ENCODE data around the gene AADAC.

Gene AADAC

DNA sequence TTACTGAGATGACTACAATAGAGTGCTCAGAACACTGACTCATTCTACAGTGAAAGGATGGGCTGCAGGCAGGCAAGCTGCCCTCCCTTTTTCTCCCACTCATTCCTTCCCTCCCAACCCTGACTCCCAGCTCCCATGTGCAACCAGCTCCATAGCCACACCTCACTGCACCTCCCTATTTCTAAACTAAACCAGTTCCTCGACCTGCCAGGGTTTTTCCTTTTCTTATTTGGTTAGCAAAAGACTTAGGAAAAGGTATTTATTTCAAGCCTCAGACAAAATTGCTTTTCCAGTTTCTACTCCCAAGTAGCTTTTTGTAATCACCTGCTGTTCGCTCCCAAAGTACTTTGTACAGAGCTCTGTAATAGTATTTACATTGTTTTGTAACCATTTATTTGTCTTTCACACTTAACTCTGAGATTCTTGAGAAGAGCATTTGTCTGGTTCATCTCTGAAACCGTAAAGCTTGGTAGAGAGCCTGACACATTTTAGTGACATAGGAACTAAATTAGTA is 2.2 kb downstream of the AADAC start:
- DNase-seq, result no peak
- H3K4me3 ChIP-seq, result no peak overlapping the region
- H3K27ac ChIP-seq, result no peak overlapping the region
- H3K36me3 ChIP-seq, result no peaks in the 10 kb centered on the region
- H3K27me3 ChIP-seq, result no peaks in the 10 kb centered on the region
- TF ChIP-seq, protein P1, sequence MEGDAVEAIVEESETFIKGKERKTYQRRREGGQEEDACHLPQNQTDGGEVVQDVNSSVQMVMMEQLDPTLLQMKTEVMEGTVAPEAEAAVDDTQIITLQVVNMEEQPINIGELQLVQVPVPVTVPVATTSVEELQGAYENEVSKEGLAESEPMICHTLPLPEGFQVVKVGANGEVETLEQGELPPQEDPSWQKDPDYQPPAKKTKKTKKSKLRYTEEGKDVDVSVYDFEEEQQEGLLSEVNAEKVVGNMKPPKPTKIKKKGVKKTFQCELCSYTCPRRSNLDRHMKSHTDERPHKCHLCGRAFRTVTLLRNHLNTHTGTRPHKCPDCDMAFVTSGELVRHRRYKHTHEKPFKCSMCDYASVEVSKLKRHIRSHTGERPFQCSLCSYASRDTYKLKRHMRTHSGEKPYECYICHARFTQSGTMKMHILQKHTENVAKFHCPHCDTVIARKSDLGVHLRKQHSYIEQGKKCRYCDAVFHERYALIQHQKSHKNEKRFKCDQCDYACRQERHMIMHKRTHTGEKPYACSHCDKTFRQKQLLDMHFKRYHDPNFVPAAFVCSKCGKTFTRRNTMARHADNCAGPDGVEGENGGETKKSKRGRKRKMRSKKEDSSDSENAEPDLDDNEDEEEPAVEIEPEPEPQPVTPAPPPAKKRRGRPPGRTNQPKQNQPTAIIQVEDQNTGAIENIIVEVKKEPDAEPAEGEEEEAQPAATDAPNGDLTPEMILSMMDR (IDR thresholded peaks at IDR 0.05), result no peak
- H3K9me3 ChIP-seq, result no peaks in the 10 kb centered on the region
- no peaks in the 10 kb centered on the region for H3K4me1 ChIP-seq
- intact Hi-C loops (cut with DNase I; ENCODE audit: low total_unique reads), result no loop called here

DNA sequence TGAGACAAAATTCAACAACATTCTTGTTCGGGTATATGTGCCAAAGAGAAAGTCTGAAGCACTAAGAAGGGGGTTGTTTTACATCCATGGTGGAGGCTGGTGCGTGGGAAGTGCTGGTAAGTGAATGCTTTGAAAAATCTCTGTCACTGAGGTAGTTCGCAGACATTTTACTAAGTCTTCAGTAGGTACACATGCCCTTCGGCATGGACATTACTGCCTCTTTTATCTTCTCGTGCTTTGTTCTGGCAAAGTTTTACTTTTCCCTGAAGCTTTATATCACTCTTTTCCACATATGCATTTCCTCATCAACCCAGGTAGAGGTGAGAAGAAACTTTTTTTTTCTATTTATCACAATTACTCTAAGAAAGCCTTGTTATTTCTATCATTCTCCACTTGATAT is 3.6 kb downstream of the AADAC start:
- no peak for DNase-seq
- H3K9me3 ChIP-seq, result no peaks in the 10 kb centered on the region
- H3K27me3 ChIP-seq, result no peaks in the 10 kb centered on the region
- H3K4me1 ChIP-seq, result no peaks in the 10 kb centered on the region
- no peaks in the 10 kb centered on the region for H3K36me3 ChIP-seq
- H3K4me3 ChIP-seq, result no peak overlapping the region
- TF ChIP-seq, protein P1 (IDR thresholded peaks at IDR 0.05), result no peak
- H3K27ac ChIP-seq, result no peak overlapping the region
- intact Hi-C loops (cut with DNase I; ENCODE audit: low total_unique reads), result no loop called here

DNA sequence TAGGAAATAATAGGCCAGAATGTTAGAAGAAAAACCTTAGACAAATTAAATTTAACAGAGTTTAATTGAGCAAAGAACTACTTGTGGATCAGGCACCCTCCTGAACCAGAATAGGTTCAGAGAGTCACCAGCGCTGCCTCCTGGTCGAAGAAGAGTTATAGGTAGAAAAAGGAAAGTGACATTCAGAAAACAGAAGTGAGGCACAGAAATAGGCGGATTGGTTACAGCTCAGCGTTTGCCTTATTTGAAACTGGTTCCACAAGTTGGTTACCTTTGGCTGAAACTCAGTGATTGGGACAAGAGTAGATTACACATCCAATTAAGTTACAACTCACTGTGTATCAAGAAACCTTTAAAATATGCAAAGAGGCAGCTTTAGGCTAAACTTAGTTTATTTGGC is 4.4 kb downstream of the AADAC start:
- intact Hi-C loops (cut with DNase I; ENCODE audit: low total_unique reads), result no loop called here
- DNase-seq, result no peak
- Histone ChIP-seq H3K36me3 (no peaks in the 10 kb centered on the region), H3K27me3 (no peaks in the 10 kb centered on the region), H3K4me3 (no peak overlapping the region), H3K9me3 (no peaks in the 10 kb centered on the region), H3K4me1 (no peaks in the 10 kb centered on the region), H3K27ac (no peak overlapping the region)
- TF ChIP-seq, protein P1 (IDR thresholded peaks at IDR 0.05), result no peak

DNA sequence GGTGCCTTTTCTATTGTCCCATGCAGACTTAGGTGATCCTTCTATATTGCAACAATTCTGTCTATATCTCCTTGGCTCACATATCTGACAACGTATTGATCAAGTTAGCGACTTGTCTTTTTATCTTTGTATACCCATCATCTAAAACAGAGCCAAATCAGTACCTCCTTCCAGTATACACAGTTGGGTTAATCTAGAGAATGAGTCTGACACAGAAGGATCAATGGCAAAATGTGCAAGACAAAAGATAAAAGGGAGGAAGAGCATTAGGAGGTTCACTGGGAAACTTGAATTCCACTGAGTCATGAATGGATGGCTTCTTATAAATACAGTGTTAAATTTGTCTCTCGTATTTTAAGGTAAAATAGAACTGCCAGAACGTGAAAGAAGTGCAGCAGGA is 6.0 kb downstream of the AADAC start:
- TF ChIP-seq, protein P1 (IDR thresholded peaks at IDR 0.05), result no peak
- no peak overlapping the region for H3K4me3 ChIP-seq
- intact Hi-C loops (cut with DNase I; ENCODE audit: low total_unique reads), result no loop called here
- no peaks in the 10 kb centered on the region for H3K9me3 ChIP-seq
- no peak overlapping the region for H3K27ac ChIP-seq
- H3K4me1 ChIP-seq, result no peaks in the 10 kb centered on the region
- H3K27me3 ChIP-seq, result no peaks in the 10 kb centered on the region
- no peaks in the 10 kb centered on the region for H3K36me3 ChIP-seq
- DNase-seq, result no peak

DNA sequence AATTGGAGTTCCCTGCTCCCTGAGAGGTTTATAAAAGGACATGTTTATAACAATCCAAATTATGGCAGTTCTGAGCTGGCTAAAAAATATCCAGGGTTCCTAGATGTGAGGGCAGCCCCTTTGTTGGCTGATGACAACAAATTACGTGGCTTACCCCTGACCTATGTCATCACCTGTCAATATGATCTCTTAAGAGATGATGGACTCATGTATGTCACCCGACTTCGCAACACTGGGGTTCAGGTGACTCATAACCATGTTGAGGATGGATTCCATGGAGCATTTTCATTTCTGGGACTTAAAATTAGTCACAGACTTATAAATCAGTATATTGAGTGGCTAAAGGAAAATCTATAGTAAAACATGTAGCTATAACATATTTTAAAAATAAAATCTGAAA is 13.9 kb downstream of the AADAC start:
- Histone ChIP-seq H3K4me3 (no peak overlapping the region), H3K27me3 (no peaks in the 10 kb centered on the region), H3K27ac (no peak overlapping the region), H3K9me3 (no peaks in the 10 kb centered on the region), H3K4me1 (no peaks in the 10 kb centered on the region), H3K36me3 (no peaks in the 10 kb centered on the region)
- TF ChIP-seq, protein P1 (IDR thresholded peaks at IDR 0.05), result no peak
- intact Hi-C loops (cut with DNase I; ENCODE audit: low total_unique reads), result no loop called here
- no peak for DNase-seq

Measured in tibial artery (tissue), 4 donors.